Adipocyte (in vitro differentiated cells): ENCODE data around the gene CDK3.

Source experiments
- DNase-seq: peaks from one replicate; pipeline ENCODE4 v3.0.0-alpha.2; 2015; ENCODE audit warnings: low read depth
- H3K27me3 ChIP-seq: replicated peaks from 2 replicates; pipeline ENCODE4 v1.7.0; 2013; ENCODE audit warnings: mild to moderate bottlenecking, low read length, moderate library complexity; ENCODE audit not compliant: control insufficient read depth, insufficient read depth
- H3K36me3 ChIP-seq: 2 replicates; pipeline ENCODE4 v1.7.0; 2013; ENCODE audit warnings: low read length, mild to moderate bottlenecking, moderate library complexity; ENCODE audit not compliant: control insufficient read depth, insufficient read depth, severe bottlenecking
- H3K4me1 ChIP-seq: 2 replicates; pipeline ENCODE4 v1.7.0; 2013; ENCODE audit warnings: mild to moderate bottlenecking, low read length, moderate library complexity; ENCODE audit not compliant: control insufficient read depth, insufficient read depth
- H3K4me3 ChIP-seq: 2 replicates; pipeline ENCODE4 v1.7.0; 2013; ENCODE audit warnings: mild to moderate bottlenecking, low read length, moderate library complexity
- H3K9ac ChIP-seq: 2 replicates; pipeline ENCODE4 v1.7.0; 2013; ENCODE audit warnings: mild to moderate bottlenecking, low read length, moderate library complexity
- H3K9me3 ChIP-seq: 2 replicates; pipeline ENCODE4 v1.7.0; 2013; ENCODE audit warnings: mild to moderate bottlenecking, low read length, moderate library complexity; ENCODE audit not compliant: control insufficient read depth

The CDK3 gene

DNA sequence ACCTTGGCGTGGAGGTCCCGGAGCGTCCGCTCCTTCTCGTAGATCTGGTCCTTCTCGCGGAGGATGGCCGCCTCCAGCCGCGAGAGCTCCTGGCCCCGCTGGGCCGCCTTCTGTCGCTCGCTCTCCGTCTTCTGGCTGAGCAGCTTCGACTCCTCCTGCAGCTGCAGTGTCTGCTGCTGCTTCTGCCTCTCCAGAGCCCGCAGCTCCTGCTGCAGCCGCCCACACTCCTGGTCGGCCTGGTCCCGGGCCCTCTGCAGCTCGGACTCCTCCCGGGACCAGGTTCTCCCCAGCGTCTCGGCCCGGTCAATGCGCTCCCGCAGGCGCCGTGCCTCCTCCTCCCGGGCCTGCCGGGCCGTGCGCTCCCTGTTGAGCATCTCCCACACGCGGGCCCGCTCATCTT is 7.6 kb downstream of the CDK3 start:
- H3K27me3 ChIP-seq, result peaks cover 12% of the 10 kb centered on the region
- DNase-seq, result no peak
- H3K4me3 ChIP-seq, result no peak overlapping the region

DNA sequence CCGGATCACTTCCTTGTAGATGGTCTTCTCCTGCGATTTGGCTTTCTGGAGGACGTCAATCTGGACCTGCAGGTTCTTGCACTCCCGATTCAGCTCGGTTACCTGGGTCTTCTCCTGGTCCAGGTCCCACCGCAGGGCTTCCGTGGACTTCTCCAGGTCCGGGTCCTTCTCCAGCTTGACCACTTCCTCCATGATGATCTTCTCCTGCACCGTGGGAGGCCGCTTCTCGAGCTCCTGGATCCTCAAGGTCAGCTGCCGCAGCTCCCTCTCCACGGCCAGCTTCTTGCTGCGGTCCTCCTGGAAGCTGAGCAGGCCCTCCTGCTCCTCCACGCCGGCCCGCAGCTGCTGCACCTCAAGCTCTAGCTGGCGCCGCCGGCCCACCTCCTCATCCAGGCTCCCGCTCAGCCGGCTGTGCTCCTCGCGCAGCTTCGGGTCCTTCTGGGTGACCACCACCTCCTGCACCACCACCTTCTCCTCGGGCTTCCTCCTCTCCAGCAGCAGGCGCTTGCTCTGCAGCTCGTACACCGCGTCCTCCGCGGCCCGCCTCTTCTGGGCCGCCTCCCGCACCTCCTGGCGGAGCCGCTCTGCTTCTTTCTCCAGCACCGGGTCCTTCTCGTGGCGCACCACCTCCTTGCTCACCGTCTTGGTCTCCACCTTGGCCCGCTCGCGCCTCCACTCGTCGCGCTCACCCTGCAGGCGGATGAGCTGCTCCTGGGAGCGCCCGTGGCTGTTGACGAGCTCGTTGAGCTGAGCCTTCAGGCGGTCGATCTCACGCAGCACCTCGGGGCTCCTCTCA is 8.2 kb downstream of the CDK3 start:
- no peak overlapping the region for H3K4me3 ChIP-seq

More for the DNA sequence above, 7.6 kb downstream of the CDK3 start:
- no peak overlapping the region for H3K9ac ChIP-seq
- peaks cover 26% of the 10 kb centered on the region for H3K4me1 ChIP-seq
- no peaks in the 10 kb centered on the region for H3K36me3 ChIP-seq
- H3K9me3 ChIP-seq, result no peaks in the 10 kb centered on the region

DNA sequence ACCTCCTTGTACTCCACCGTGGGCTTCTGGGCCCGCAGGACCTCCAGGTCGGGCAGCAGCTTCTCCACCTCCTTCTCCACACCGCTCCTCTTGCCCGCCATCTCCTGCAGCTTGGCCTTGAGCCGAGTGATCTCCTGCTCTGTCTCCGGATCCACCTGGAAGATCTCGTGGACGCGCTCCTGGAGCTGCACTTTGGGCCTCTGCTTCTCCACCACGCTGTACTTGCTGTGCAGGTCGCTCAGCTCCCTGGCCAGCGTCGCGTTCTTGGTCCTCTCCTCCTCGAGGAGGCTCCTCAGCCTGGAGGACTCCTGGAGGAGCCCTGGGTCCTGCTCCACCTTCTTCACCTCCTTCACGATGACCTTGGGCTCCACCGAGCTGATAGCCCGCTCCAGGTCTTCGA is 8.8 kb downstream of the CDK3 start:
- Histone ChIP-seq H3K27me3 (peaks cover 13% of the 10 kb centered on the region), H3K4me1 (peaks cover 14% of the 10 kb centered on the region), H3K4me3 (no peak overlapping the region), H3K9me3 (no peaks in the 10 kb centered on the region), H3K36me3 (no peaks in the 10 kb centered on the region), H3K9ac (no peak overlapping the region)
- DNase-seq, result no peak

More for the DNA sequence above, 8.2 kb downstream of the CDK3 start:
- no peak for DNase-seq
- Histone ChIP-seq H3K36me3 (no peaks in the 10 kb centered on the region), H3K4me1 (peaks cover 20% of the 10 kb centered on the region), H3K9me3 (no peaks in the 10 kb centered on the region), H3K9ac (no peak overlapping the region), H3K27me3 (peaks cover 12% of the 10 kb centered on the region)

- H3K4me1 ChIP-seq, result peaks cover 7% of the 10 kb centered on the region
- no peaks in the 10 kb centered on the region for H3K9me3 ChIP-seq
- no peaks in the 10 kb centered on the region for H3K36me3 ChIP-seq
- no peak overlapping the region for H3K4me3 ChIP-seq
- no peak for DNase-seq
- peaks cover 18% of the 10 kb centered on the region for H3K27me3 ChIP-seq
- H3K9ac ChIP-seq, result no peak overlapping the region
Measured at GRCh38 chr17:76009969-76010661, 9.5 kb downstream of the CDK3 start.

DNA sequence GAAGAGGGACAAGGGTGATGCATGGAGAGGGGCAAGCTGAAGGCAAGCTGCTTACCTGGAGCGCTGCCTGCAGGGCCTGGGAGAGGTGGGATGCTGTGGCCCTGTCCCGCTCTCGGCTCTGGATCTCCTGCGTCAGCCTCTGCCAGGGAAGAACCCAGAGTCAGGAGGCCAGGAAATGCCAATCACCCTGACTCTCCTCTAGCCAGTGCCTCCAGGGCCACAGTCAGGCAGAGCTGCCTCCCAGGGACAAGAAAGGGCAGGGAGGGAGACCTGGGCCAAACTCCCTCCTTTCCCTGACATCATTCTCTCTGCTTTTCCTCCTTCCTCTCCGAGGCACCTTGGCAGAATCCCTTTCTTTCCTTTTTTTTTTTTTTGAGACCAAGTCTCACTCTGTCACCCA is 11.3 kb downstream of the CDK3 start:
- Histone ChIP-seq H3K4me1 (no peaks in the 10 kb centered on the region), H3K4me3 (no peak overlapping the region), H3K27me3 (peaks cover 23% of the 10 kb centered on the region), H3K9me3 (no peaks in the 10 kb centered on the region), H3K9ac (no peak overlapping the region), H3K36me3 (no peaks in the 10 kb centered on the region)
- DNase-seq, result no peak

- no peaks in the 10 kb centered on the region for H3K9me3 ChIP-seq
- DNase-seq, result no peak
- H3K4me3 ChIP-seq, result no peak overlapping the region
Measured at GRCh38 chr17:76013377-76013932, 12.8 kb downstream of the CDK3 start.

GRCh38 chr17:76014100-76014924 is 13.7 kb downstream of the CDK3 start:
- H3K9me3 ChIP-seq, result no peaks in the 10 kb centered on the region
- no peaks in the 10 kb centered on the region for H3K4me1 ChIP-seq
- no peak overlapping the region for H3K4me3 ChIP-seq
- no peaks in the 10 kb centered on the region for H3K36me3 ChIP-seq
- peaks cover 30% of the 10 kb centered on the region for H3K27me3 ChIP-seq
- peak overlapping the region; percentile 8 for H3K9ac ChIP-seq
- DNase-seq, result peak; percentile 88

More at GRCh38 chr17:76013377-76013932, 12.8 kb downstream of the CDK3 start:
- Histone ChIP-seq H3K36me3 (no peaks in the 10 kb centered on the region), H3K27me3 (peaks cover 27% of the 10 kb centered on the region), H3K9ac (peak overlapping the region; percentile 8), H3K4me1 (no peaks in the 10 kb centered on the region)

GRCh38 chr17:76014925-76015261 is 14.2 kb downstream of the CDK3 start:
- H3K4me3 ChIP-seq, result no peak overlapping the region
- peaks cover 31% of the 10 kb centered on the region for H3K27me3 ChIP-seq
- no peak for DNase-seq
- no peak overlapping the region for H3K9ac ChIP-seq
- no peaks in the 10 kb centered on the region for H3K4me1 ChIP-seq
- no peaks in the 10 kb centered on the region for H3K9me3 ChIP-seq
- H3K36me3 ChIP-seq, result no peaks in the 10 kb centered on the region

DNA sequence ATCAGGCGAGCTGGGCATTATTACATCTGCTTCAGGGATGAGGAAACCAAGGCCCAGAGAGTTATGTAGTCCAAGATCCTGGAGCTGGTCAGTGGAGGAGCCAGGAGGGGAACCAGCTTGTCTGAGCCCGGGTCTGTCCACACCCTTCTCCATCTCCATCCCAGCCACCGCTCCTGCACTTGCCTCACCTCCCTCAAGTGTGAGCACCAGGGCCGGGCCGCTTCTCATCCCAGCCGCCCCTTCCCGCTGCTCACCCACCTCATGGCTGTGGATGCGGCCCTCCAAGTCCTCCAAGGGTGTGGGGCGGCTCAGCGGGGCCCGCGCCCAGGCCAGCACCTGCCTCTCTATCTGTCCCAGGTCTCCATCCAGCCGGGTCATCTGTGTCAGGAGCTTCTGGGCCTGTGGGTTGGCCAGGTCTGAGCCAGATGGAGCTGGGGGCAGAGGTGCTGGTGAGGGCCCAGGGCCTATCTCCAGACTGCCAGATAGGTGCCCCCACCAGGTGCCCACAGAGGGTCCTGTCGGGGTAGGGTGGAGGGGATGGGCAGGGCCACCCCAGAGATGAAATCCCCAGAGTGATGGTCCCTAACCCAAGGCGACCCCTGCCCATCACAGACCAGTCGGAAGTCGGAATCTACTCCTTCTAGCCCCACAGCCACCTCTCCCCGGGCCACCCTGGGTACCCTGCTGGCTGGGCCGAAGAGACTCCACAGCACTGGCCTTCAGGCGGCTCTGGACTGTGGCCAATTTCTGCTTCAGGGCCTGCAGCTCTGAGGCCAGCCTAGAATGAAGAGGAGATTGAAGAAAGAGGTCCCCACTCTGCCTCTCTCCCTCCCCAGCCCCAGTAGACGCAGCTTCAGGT is 17.1 kb downstream of the CDK3 start:
- no peak overlapping the region for H3K9ac ChIP-seq
- no peaks in the 10 kb centered on the region for H3K9me3 ChIP-seq
- H3K36me3 ChIP-seq, result no peaks in the 10 kb centered on the region
- H3K27me3 ChIP-seq, result peaks cover 32% of the 10 kb centered on the region
- no peak overlapping the region for H3K4me3 ChIP-seq
- H3K4me1 ChIP-seq, result no peaks in the 10 kb centered on the region
- DNase-seq, result no peak

GRCh38 chr17:76018340-76018680 is 17.7 kb downstream of the CDK3 start:
- H3K9ac ChIP-seq, result no peak overlapping the region
- H3K4me3 ChIP-seq, result no peak overlapping the region
- H3K9me3 ChIP-seq, result no peaks in the 10 kb centered on the region
- DNase-seq, result no peak
- H3K27me3 ChIP-seq, result peaks cover 38% of the 10 kb centered on the region
- no peaks in the 10 kb centered on the region for H3K36me3 ChIP-seq
- no peaks in the 10 kb centered on the region for H3K4me1 ChIP-seq
